ENCODE data around the gene SCN8A.

SCN8A gene

DNA sequence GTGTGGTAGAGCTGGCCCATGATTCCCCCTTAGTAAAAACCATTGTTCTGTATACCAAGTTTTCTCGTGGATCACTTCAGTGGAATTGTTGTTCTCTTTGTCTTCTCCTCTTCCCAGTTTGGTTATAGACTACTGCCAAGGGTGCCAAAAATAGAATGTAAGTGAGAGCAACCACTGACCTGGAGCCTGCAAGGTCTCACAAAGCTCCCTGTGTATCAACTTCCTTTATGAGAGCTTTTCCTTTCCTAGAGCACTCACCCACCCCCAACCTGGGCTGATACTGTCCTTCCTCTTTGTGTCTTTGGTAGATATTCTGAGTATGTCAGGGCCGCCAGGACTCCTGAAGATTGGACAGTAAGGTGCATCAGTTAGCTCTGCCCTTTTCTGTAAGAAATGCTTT, 101.0 kb downstream of the SCN8A start:
- TF ChIP-seq, protein P1, sequence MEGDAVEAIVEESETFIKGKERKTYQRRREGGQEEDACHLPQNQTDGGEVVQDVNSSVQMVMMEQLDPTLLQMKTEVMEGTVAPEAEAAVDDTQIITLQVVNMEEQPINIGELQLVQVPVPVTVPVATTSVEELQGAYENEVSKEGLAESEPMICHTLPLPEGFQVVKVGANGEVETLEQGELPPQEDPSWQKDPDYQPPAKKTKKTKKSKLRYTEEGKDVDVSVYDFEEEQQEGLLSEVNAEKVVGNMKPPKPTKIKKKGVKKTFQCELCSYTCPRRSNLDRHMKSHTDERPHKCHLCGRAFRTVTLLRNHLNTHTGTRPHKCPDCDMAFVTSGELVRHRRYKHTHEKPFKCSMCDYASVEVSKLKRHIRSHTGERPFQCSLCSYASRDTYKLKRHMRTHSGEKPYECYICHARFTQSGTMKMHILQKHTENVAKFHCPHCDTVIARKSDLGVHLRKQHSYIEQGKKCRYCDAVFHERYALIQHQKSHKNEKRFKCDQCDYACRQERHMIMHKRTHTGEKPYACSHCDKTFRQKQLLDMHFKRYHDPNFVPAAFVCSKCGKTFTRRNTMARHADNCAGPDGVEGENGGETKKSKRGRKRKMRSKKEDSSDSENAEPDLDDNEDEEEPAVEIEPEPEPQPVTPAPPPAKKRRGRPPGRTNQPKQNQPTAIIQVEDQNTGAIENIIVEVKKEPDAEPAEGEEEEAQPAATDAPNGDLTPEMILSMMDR (conservative IDR thresholded peaks at IDR 0.05; ENCODE audit: low read depth, low read length): no peak

DNA sequence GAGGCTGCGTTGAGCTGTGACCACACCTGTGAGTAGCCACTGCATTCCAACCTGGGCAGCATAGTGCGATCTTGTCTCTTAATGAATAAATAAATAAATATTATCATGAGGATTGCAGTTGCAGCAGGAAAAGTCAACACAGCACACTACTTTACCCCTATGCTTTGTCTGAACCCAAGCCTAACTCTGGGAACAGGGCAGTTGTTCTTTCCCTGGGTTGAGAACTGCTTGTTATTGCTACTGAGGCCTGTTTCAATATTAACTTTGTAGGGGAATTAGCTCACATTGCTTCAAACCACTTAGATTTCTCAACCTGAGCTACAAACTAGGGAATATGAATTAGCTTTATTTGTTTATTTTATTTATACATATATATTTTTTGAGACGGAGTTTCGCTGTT, 102.5 kb downstream of the SCN8A start:
- no peak for DNase-seq (ENCODE audit: low read depth)
- TF ChIP-seq, protein P1 (conservative IDR thresholded peaks at IDR 0.05; ENCODE audit: low read depth, low read length): no peak
- no peak overlapping the region for H3K4me3 ChIP-seq (ENCODE audit: low read length)

More for the DNA sequence above, 101.0 kb downstream of the SCN8A start:
- no peak overlapping the region for H3K4me3 ChIP-seq (ENCODE audit: low read length)
- DNase-seq (ENCODE audit: low read depth): no peak

DNA sequence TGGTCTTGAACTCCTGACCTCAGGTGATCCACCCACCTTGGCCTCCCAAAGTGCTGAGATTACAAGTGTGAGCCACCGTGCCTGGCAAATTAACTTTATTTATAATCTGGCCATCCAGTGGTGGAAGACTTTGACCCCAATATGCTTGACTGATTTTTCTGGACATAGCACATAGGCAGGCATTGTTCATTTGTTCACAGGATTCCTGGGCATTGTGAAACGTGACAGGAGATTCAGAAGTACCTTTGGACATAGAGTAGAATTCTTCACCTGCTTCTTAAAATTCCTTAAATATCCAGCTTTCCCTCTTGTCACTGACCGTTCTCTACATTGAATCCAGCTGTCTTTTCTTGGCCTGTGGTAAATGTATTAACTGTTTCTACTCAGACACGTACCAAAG, 103.1 kb downstream of the SCN8A start:
- TF ChIP-seq, protein P1 (conservative IDR thresholded peaks at IDR 0.05; ENCODE audit: low read depth, low read length): no peak
- DNase-seq (ENCODE audit: low read depth): no peak
- no peak overlapping the region for H3K4me3 ChIP-seq (ENCODE audit: low read length)

DNA sequence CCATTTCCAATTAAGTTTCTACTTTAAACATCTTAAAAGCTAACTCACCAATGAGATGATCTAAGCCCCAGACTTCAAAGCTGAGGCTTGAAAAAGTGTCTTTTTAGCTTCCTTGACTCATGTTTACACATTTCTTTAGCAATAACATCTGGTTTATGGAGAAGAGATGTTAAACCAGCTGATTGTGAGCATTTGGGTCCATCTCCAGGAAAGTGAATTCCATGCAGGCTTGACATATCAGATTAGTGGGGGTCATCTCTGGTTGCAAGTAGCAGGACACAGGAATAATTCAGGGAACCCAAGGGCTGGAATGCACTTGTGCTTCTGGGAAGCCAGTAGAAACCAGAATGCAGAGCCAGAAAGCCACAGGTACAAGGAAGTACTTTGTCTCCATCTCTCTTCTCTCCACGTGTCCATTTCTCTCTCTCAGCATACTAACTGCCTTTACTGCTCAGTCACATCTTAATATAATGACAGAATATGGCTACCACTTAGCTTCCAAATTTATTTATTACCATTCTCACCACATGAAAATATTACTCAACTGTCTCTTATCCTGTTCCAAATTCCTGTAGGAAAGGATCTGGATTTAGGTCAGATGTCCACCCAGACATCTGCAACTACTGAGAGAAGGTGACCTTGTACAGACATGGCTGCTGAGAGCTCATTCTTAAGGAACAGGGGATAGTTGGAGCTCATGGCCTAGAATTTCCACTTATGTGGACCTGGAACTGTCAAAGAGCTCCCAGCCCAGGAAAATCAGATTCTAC, 104.4 kb downstream of the SCN8A start:
- TF ChIP-seq, protein P1 (conservative IDR thresholded peaks at IDR 0.05; ENCODE audit: low read depth, low read length): no peak
- H3K4me3 ChIP-seq (ENCODE audit: low read length): no peak overlapping the region
- no peak for DNase-seq (ENCODE audit: low read depth)

DNA sequence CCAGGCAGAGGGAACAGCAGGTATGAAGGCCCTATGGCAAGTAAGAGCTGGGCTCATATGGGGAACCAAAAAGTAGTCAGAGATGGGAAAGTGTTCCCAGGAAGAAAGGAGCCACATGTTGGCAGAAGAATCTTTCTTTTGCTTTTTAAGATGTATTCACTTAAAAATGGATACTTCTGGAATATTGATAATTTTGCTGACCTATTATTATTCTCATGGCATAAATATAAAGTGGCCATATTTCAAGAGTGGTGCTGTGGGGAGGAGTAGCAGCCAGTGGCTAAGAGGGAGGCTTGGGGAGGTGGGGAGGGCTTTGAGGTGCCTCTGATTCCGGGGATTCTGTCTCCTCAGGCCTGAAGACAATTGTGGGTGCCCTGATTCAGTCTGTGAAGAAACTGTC, 108.2 kb downstream of the SCN8A start:
- DNase-seq (ENCODE audit: low read depth): no peak
- TF ChIP-seq, protein P1 (conservative IDR thresholded peaks at IDR 0.05; ENCODE audit: low read depth, low read length): no peak
- H3K4me3 ChIP-seq (ENCODE audit: low read length): no peak overlapping the region

DNA sequence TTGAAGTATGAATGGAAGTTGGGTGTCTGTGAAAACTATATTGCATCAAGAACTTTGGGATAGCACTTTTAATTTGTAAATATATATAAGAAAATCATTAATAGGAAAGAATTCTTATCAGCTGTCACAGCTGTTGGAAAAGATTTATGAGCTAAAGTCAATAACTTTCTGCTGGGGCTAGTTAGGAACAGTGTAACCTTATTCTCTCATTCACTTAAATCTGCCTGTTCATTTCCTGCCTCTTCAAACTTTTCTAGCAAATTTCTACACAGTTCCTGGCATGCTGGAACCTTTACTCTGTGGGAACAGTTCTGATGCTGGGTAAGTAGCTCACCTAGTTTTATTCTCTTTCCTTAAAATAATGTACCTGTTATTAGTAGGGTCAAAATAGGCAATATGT, 109.9 kb downstream of the SCN8A start:
- TF ChIP-seq, protein P1 (conservative IDR thresholded peaks at IDR 0.05; ENCODE audit: low read depth, low read length): no peak
- DNase-seq (ENCODE audit: low read depth): no peak

DNA sequence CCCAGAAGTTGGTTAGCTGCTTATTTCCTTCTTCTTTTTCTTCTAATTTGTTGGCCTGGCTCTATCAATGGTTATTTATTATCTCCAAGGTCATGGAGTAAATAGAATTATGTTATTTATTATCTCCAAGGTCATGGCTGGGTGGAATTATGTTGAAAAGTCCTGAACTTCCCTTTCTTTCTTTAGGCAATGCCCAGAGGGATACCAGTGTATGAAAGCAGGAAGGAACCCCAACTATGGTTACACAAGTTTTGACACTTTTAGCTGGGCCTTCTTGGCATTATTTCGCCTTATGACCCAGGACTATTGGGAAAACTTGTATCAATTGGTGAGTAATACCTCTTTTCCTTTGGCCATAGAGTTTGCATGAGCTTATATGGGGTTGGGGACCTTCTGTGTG, 111.6 kb downstream of the SCN8A start:
- TF ChIP-seq, protein P1 (conservative IDR thresholded peaks at IDR 0.05; ENCODE audit: low read depth, low read length): no peak

More for the DNA sequence above, 109.9 kb downstream of the SCN8A start:
- no peak overlapping the region for H3K4me3 ChIP-seq (ENCODE audit: low read length)

More for the DNA sequence above, 111.6 kb downstream of the SCN8A start:
- DNase-seq (ENCODE audit: low read depth): no peak
- no peak overlapping the region for H3K4me3 ChIP-seq (ENCODE audit: low read length)

Measured in retinal pigment epithelial cell (primary cell).